ENCODE measurements around the gene STAT6.

Gene STAT6

DNA sequence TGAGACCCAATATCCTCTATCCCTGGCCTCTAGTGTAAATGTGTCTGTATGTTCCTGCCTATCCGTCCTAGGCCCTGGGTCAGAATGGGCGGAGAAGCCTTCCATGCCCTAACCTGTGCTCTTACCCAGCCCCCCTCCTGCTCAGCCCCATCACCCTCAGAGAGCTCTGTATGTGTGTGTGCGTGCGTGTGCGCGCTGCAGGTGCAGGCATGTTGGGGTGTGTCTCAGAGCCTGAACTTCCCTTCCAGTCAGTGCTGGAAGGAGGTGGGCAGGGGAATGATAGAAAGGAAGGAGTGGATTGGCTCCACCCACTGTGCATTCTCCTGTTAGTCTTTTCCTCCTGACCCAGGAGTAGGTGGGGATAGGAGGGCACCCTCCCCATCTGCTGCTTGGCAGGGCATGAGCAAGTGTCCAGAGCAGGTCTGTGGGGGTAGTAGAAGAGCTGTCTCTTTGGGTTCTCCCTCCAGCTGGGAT, 15.0 kb downstream of the STAT6 start:
- DNase-seq (ENCODE audit: extremely low read depth, low read depth): no peak
- TF ChIP-seq, protein P1, sequence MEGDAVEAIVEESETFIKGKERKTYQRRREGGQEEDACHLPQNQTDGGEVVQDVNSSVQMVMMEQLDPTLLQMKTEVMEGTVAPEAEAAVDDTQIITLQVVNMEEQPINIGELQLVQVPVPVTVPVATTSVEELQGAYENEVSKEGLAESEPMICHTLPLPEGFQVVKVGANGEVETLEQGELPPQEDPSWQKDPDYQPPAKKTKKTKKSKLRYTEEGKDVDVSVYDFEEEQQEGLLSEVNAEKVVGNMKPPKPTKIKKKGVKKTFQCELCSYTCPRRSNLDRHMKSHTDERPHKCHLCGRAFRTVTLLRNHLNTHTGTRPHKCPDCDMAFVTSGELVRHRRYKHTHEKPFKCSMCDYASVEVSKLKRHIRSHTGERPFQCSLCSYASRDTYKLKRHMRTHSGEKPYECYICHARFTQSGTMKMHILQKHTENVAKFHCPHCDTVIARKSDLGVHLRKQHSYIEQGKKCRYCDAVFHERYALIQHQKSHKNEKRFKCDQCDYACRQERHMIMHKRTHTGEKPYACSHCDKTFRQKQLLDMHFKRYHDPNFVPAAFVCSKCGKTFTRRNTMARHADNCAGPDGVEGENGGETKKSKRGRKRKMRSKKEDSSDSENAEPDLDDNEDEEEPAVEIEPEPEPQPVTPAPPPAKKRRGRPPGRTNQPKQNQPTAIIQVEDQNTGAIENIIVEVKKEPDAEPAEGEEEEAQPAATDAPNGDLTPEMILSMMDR (IDR thresholded peaks at IDR 0.05; ENCODE audit: low read depth, low read length): no peak

DNA sequence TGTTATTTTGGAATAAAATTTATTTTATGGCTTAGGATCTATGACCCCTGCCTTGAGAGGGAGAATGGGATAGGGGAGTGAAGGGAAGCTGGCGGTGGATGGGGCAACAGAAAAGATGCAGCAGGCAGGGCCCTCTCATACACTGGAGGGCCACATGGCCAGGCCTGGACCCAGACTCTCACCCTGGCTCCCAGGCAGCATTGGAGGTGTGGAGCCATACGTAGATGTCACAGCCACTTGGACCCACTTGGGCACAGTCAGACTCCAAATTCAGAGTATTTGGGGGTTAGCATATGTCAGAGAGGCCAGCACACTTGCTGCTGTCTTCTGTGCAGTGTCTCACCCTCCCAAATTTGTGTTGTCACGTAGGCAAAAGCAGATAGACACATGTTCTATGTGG, 15.7 kb downstream of the STAT6 start:
- DNase-seq (ENCODE audit: extremely low read depth, low read depth): no peak
- TF ChIP-seq, protein P1 (IDR thresholded peaks at IDR 0.05; ENCODE audit: low read depth, low read length): no peak

DNA sequence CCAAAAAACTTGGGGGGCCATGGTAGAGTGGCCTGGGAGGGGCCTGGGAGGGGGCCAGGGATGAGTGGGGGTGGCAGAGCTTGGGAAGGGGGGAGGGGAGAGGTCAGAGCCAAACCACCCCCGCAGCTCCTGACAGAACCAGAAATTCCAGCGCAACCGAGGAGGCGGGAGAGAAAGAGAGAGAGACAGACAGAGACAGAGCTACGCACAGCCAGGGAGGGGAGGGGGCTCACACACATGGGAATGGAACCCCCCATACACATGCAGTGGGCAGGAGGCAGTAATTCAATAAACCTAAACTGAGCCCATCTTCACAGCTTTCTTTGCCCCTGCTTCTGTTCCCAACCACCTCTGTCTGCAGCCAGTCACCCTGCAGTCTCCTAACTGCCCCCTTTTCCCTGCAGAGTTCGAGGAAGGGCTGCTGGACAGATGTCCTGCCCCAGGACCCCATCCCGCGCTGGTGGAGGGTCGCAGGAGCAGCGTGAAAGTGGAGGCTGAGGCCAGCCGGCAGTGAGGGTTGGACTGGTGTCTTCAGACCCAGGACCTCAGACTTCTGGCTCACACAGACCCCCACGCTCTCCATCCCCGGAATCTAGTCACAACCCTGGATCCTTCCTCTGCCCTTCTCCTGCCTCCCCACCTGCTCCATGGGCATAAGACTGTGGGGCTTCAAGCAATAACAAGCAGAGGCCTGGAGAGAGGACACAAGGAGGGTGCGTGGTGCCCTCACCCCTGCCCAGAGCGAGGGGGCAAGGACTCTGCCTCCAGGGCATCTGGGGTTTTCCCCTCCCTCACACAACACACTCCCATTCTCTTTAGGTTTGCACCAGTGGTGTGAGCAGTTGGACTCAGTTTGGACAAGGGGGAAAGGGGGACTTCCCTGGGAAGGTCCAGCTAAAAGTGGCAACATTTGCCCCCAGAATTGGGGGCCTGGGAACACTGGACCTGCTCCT, 16.7 kb downstream of the STAT6 start:
- no peak for DNase-seq (ENCODE audit: extremely low read depth, low read depth)
- TF ChIP-seq, protein P1 (IDR thresholded peaks at IDR 0.05; ENCODE audit: low read depth, low read length): no peak

DNA sequence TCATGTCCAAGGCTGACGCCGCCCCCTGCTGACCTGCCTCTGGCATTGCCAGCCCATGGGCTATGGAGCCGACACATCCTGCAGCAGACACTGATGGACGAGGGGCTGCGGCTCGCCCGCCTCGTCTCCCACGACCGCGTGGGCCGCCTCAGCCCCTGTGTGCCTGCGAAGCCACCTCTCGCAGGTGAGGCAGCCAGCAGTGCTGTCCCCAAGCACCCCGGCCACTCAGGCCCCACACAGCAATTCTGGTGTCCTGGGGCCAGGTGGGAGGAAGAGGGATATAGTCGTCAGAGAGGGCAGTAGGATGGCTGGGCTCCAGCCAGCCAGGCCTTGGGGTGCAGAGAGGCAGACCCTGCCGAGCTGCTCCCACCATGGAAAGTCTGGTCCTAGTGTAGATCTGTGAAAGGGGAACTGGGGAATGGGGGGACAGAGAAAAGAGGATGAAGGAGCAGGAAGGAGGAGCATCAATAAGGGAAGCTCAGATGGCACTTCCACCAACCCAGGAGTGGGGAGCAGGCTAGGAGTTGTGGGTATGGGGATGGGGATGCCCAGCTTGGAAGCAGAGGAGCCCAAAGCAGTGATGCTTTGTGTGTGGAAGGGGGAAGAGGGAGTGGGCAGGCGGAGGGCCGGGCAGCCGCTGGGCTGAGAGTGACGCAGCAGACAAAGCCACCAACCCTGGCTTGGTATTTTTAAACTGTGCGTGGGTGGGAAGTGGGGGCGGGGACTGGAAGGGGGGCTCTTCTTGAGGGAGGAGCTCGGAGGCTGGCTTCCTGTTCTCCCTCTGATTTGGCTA, 17.6 kb downstream of the STAT6 start:
- TF ChIP-seq, protein P1 (IDR thresholded peaks at IDR 0.05; ENCODE audit: low read depth, low read length): peak; percentile 63
- DNase-seq (ENCODE audit: extremely low read depth, low read depth): no peak

DNA sequence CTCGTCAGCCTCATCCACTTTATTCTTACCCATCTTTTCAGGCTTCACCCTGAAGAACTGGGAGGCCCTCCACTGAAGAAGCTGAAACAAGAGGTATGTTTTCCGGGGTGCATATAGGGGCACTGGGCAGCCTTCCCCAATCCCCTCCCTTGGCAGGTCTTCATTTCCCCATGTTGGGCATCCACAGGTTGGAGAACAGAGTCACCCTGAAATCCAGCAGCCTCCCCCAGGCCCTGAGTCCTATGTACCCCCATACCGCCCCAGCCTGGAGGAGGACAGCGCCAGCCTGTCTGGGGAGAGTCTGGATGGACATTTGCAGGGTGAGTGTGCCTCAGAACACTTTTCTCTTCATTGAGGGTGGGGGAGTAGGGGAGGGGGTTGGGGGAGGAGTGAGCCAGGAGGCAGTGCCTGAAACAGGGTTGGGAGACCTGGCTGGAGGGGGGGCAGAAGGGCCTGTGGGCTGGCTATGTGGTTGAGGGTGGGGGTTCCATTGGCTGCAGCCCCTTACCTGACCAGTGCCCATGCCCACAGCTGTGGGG, 18.2 kb downstream of the STAT6 start:
- TF ChIP-seq, protein P1 (IDR thresholded peaks at IDR 0.05; ENCODE audit: low read depth, low read length): no peak
- DNase-seq (ENCODE audit: extremely low read depth, low read depth): no peak

DNA sequence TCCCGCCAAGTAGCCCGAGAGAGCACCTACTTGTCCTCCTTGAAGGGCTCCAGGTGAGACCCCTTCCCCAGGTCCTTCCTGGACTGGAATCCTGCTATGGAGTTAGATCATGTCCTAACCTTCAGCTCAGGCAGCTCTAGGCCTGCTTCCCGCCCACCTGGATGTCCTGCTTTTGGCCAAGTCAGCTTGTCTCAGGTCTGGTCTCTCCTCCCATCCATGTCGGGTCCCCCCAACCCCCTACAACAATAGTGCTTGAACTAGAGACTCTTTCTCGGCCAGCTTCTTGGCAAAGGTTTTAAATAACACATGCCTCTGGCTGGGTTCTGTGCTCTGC, 18.7 kb downstream of the STAT6 start:
- DNase-seq (ENCODE audit: extremely low read depth, low read depth): no peak
- TF ChIP-seq, protein P1 (IDR thresholded peaks at IDR 0.05; ENCODE audit: low read depth, low read length): no peak
